SU-DHL-6 (cell line): ENCODE measurements around the gene IGFBP4.

Experiments used
- H2AFZ ChIP-seq: fragments of 200-600 bp; sonication (generic); 2 replicates; pipeline ENCODE4 v1.6.1; 2014; ENCODE audit warnings: low read depth, mild to moderate bottlenecking, moderate library complexity, mixed read lengths, antibody characterized with exemption, low read length; ENCODE audit not compliant: severe bottlenecking
- H3F3A ChIP-seq: fragments of 200-600 bp; shearing (Covaris generic); 2 replicates; pipeline ENCODE4 v1.6.0; 2016; ENCODE audit warnings: antibody characterized with exemption, mild to moderate bottlenecking; ENCODE audit not compliant: insufficient read depth
- H3K27ac ChIP-seq: fragments of 200-600 bp; sonication (generic); 2 replicates; pipeline ENCODE4 v1.5.1; 2016; ENCODE audit warnings: low read depth, mild to moderate bottlenecking, low read length, moderate library complexity, mixed read lengths
- H3K27me3 ChIP-seq: fragments of 200-600 bp; sonication (generic), shearing (Covaris generic); 2 replicates; pipeline ENCODE4 v1.6.0; 2014; ENCODE audit warnings: mild to moderate bottlenecking, low read length
- H3K36me3 ChIP-seq: fragments of 200-600 bp; sonication (generic); 2 replicates; pipeline ENCODE4 v1.6.1; 2014; ENCODE audit warnings: mild to moderate bottlenecking, low read length, mixed read lengths
- H3K4me2 ChIP-seq: fragments of 300-600, 200-600 bp; shearing (Covaris generic), sonication (generic); 2 replicates; pipeline ENCODE4 v1.6.0; 2014; ENCODE audit warnings: low read length, low read depth, mild to moderate bottlenecking; ENCODE audit not compliant: poor library complexity, severe bottlenecking
- H3K4me3 ChIP-seq: fragments of 200-600 bp; sonication (generic); 2 replicates; pipeline ENCODE4 v1.5.1; 2014; ENCODE audit warnings: antibody characterized with exemption, low read length, mild to moderate bottlenecking, mixed read lengths; ENCODE audit not compliant: insufficient read depth, poor library complexity, severe bottlenecking
- H3K79me2 ChIP-seq: fragments of 200-600 bp; sonication (generic); 2 replicates; pipeline ENCODE4 v1.6.1; 2014; ENCODE audit warnings: mild to moderate bottlenecking, low read length, moderate library complexity; ENCODE audit not compliant: insufficient read depth
- H3K9ac ChIP-seq: fragments of 200-600 bp; sonication (generic); 2 replicates; pipeline ENCODE4 v1.7.0; 2014; ENCODE audit warnings: mild to moderate bottlenecking, low read length
- H3K9me2 ChIP-seq: fragments of 200-600 bp; sonication (generic); replicated peaks from 2 replicates; pipeline ENCODE4 v1.6.1; 2014; ENCODE audit warnings: low read length; ENCODE audit not compliant: insufficient read depth
- H3K9me3 ChIP-seq: fragments of 200-600 bp; sonication (generic); 2 replicates; pipeline ENCODE4 v1.6.1; 2014; ENCODE audit warnings: low read length, mixed read lengths; ENCODE audit not compliant: insufficient read depth
- H4K20me1 ChIP-seq: fragments of 200-600 bp; sonication (generic); 2 replicates; pipeline ENCODE4 v1.6.1; 2014; ENCODE audit warnings: low read depth, mild to moderate bottlenecking, antibody characterized with exemption, low read length, moderate library complexity, mixed read lengths
- EZH2phosphoT487 ChIP-seq: fragments of 200-600 bp; sonication (generic), shearing (Covaris generic); conservative IDR thresholded peaks from 2 replicates; pipeline ENCODE4 v1.6.1; 2018; ENCODE audit warnings: mild to moderate bottlenecking, antibody characterized with exemption, low read length, moderate library complexity, mixed read lengths
- TF ChIP-seq, protein P1 (sequence below): fragments of 200-600 bp; sonication (generic); IDR thresholded peaks from one replicate; pipeline ENCODE4 v1.5.1; 2017; ENCODE audit warnings: antibody characterized with exemption, mild to moderate bottlenecking, low read length, moderate library complexity; ENCODE audit not compliant: insufficient read depth, poor library complexity, severe bottlenecking

IGFBP4 gene

GRCh38 chr17:40418428-40418706 lies 24.9 kb upstream of the IGFBP4 start:
- Histone ChIP-seq H4K20me1 (0 out of 2 replicates have a peak, but pooled peaks cover 4% of the 10 kb centered on the region), H3K79me2 (peaks cover 33% of the 10 kb centered on the region), H3K4me3 (peak overlapping the region; percentile 33), H3K27me3 (no peaks in the 10 kb centered on the region), H3K36me3 (peaks cover 26% of the 10 kb centered on the region), H2AFZ (peak overlapping the region; percentile 73), H3K9ac (peak overlapping the region; percentile 95), H3K9me3 (no peaks in the 10 kb centered on the region), H3K27ac (peak overlapping the region; percentile 43), H3F3A (peaks cover 13% of the 10 kb centered on the region), H3K4me2 (peak overlapping the region; percentile 62), H3K9me2 (no peaks in the 10 kb centered on the region)
- TF ChIP-seq EZH2phosphoT487 = no peak
- TF ChIP-seq, protein P1, sequence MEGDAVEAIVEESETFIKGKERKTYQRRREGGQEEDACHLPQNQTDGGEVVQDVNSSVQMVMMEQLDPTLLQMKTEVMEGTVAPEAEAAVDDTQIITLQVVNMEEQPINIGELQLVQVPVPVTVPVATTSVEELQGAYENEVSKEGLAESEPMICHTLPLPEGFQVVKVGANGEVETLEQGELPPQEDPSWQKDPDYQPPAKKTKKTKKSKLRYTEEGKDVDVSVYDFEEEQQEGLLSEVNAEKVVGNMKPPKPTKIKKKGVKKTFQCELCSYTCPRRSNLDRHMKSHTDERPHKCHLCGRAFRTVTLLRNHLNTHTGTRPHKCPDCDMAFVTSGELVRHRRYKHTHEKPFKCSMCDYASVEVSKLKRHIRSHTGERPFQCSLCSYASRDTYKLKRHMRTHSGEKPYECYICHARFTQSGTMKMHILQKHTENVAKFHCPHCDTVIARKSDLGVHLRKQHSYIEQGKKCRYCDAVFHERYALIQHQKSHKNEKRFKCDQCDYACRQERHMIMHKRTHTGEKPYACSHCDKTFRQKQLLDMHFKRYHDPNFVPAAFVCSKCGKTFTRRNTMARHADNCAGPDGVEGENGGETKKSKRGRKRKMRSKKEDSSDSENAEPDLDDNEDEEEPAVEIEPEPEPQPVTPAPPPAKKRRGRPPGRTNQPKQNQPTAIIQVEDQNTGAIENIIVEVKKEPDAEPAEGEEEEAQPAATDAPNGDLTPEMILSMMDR = no peak

DNA sequence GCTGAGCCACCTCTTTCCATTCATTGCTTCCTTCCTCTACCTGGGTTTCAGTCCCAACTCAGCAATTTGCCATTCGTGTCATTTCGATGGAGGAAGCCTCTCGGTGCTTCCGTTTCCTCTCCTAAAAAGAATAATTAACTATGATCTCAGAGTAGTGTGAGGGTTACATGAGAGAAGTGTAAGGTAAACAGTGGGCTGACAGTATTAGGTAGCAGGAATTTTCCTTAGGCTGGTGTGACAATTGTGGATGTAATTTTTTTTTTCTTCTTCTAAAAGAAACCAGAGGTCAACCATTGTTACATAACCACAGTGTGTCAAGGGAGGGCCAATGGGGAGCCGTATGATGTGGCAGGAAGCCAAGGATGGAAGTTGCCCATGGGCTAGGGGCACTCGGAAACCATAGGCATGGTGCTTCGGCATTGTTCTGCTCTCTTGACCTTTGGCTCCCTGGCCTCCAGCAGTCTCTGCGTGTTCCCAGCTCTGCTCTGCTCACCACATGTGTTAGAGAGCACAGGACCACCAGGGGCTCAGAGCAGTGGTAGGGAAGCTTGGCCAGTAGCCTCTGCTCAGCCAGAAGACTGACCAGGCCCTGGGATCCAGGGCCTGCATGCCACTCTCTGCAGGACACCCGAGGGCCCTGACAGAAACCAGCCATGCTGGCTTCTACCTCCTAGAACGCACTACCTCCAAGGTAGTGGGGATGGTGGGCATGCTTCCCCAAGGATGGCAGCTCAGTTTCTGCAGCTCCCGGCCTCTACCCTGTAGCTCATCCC lies 23.5 kb upstream of the IGFBP4 start:
- H3K9me3 ChIP-seq = no peaks in the 10 kb centered on the region
- peaks cover 19% of the 10 kb centered on the region for H3K36me3 ChIP-seq
- H2AFZ ChIP-seq = no peak overlapping the region
- 0 out of 2 replicates have a peak, but pooled peaks cover 4% of the 10 kb centered on the region for H4K20me1 ChIP-seq
- TF ChIP-seq EZH2phosphoT487 = no peak
- TF ChIP-seq, protein P1 = no peak
- no peak overlapping the region for H3K27ac ChIP-seq
- H3F3A ChIP-seq = peaks cover 13% of the 10 kb centered on the region
- no peaks in the 10 kb centered on the region for H3K9me2 ChIP-seq
- no peak overlapping the region for H3K9ac ChIP-seq
- peaks cover 26% of the 10 kb centered on the region for H3K79me2 ChIP-seq
- H3K4me3 ChIP-seq = no peak overlapping the region
- no peak overlapping the region for H3K4me2 ChIP-seq
- H3K27me3 ChIP-seq = no peaks in the 10 kb centered on the region

DNA sequence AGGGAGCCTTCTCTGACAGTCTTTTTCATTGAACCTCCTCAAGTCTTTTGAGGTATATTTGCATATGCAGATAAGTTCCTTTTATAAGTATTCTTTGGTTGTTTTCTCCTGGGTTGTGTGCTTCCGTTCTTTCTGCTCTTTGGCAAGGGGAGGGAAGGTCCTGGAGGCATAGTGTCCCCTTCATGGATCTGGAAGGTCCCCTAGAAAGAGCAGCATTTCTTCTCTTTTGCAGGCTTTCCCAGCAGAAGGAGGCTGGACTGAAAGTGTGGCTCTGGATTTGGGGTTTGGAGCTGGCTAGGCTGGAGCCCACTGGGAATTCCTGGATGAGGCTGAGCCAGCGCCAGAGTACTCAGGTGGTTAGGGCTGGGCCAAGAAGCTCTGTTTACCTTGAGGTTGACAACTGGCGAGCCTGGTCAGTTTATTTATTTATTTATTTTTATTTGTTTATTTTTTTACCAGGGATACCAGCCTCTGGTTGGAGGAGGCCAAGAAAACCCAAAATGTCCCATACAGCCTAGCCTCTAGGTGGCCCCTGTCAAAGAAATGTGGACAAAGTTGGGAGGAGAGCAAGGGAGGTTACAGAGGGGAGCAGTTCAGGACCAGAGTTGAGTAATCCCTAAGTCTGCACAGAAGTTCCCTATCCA lies 20.1 kb upstream of the IGFBP4 start:
- H3K9ac ChIP-seq = no peak overlapping the region
- no peak overlapping the region for H3K27ac ChIP-seq
- no peak overlapping the region for H3K4me2 ChIP-seq

More for the DNA sequence above, 20.1 kb upstream of the IGFBP4 start:
- no peaks in the 10 kb centered on the region for H3K79me2 ChIP-seq
- H3K9me2 ChIP-seq = no peaks in the 10 kb centered on the region
- H3K9me3 ChIP-seq = no peaks in the 10 kb centered on the region
- H3K27me3 ChIP-seq = no peaks in the 10 kb centered on the region
- no peaks in the 10 kb centered on the region for H3K36me3 ChIP-seq
- no peak overlapping the region for H2AFZ ChIP-seq
- H3K4me3 ChIP-seq = no peak overlapping the region
- TF ChIP-seq, protein P1 = no peak
- TF ChIP-seq EZH2phosphoT487 = no peak
- 0 out of 2 replicates have a peak, but pooled peaks cover 2% of the 10 kb centered on the region for H3F3A ChIP-seq
- H4K20me1 ChIP-seq = no peaks in the 10 kb centered on the region
